Measurements from ENCODE around the gene CDKAL1. TPM values are rescaled to one million over a fixed set of nuclear protein-coding genes. Genes with fewer than 3 reads are reported as not detected.
"Not testable (repeated sequence)": the region's sequence is repeated elsewhere in the genome, so short reads cannot be mapped to it uniquely, and the experiment has no call there.

CDKAL1 gene
- total RNA-seq, 1 donor from 2014 or later = 47.6 TPM

GRCh38 chr6:20554817-20555216 lies 20.6 kb downstream of the CDKAL1 start:
- no peak for DNase-seq

- DNase-seq = no peak
Measured at GRCh38 chr6:20559924-20560551, 25.8 kb downstream of the CDKAL1 start.

GRCh38 chr6:20563377-20563776 lies 29.1 kb downstream of the CDKAL1 start:
- no peak for DNase-seq

GRCh38 chr6:20564269-20564668 lies 30.0 kb downstream of the CDKAL1 start:
- no peak for DNase-seq

- no peak for DNase-seq
Measured at GRCh38 chr6:20564777-20565176, 30.5 kb downstream of the CDKAL1 start.

GRCh38 chr6:20565342-20565741 lies 31.1 kb downstream of the CDKAL1 start:
- no peak for DNase-seq

GRCh38 chr6:20566109-20566508 lies 31.9 kb downstream of the CDKAL1 start:
- DNase-seq = no peak

- no peak for DNase-seq
Measured at GRCh38 chr6:20569000-20569610, 34.8 kb downstream of the CDKAL1 start.

- DNase-seq = no peak
Measured at GRCh38 chr6:20571261-20571660, 37.0 kb downstream of the CDKAL1 start.

GRCh38 chr6:20572288-20572687 lies 38.0 kb downstream of the CDKAL1 start:
- DNase-seq = no peak

- DNase-seq = no peak
Measured at GRCh38 chr6:20572940-20573339, 38.7 kb downstream of the CDKAL1 start.

- DNase-seq = no peak
Measured at GRCh38 chr6:20574355-20574754, 40.1 kb downstream of the CDKAL1 start.

GRCh38 chr6:20575125-20575524 lies 40.9 kb downstream of the CDKAL1 start:
- DNase-seq = no peak

GRCh38 chr6:20575704-20576451 lies 41.6 kb downstream of the CDKAL1 start:
- no peak for DNase-seq

GRCh38 chr6:20577173-20577688 lies 43.0 kb downstream of the CDKAL1 start:
- no peak for DNase-seq

- DNase-seq = no peak
Measured at GRCh38 chr6:20581070-20581469, 46.8 kb downstream of the CDKAL1 start.

- DNase-seq = no peak
Measured at GRCh38 chr6:20582586-20583443, 48.6 kb downstream of the CDKAL1 start.

- DNase-seq = no peak
Measured at GRCh38 chr6:20583444-20583800, 49.2 kb downstream of the CDKAL1 start.

- DNase-seq = no peak
Measured at GRCh38 chr6:20584100-20584731, 50.0 kb downstream of the CDKAL1 start.

GRCh38 chr6:20589266-20589665 lies 55.0 kb downstream of the CDKAL1 start:
- DNase-seq = no peak

GRCh38 chr6:20590476-20590875 lies 56.2 kb downstream of the CDKAL1 start:
- DNase-seq = not testable (repeated sequence)

GRCh38 chr6:20594299-20594853 lies 60.1 kb downstream of the CDKAL1 start:
- not testable (repeated sequence) for DNase-seq
